Upper lobe of left lung (tissue), 4 donors: ENCODE measurements around the gene DOK5.

Experiments used
- CTCF ChIP-seq, 6 experiments: fragments of 450-650 bp in 4 of 6; fragments of 200-600 bp in 2 of 6; sonication (generic) in 2 of 6; IDR thresholded peaks; one replicate each; pipeline ENCODE4 v1.5.1; 2016 to 2019; ENCODE audit warnings: antibody characterized with exemption in 6 of 6
- EP300 ChIP-seq, 4 donors: sonication (generic); formaldehyde crosslinking; IDR thresholded peaks; one replicate each; pipeline ENCODE4 v1.5.1; 2017; ENCODE audit warnings: antibody characterized with exemption in 4 of 4, control low read depth in 2 of 4
- POLR2A ChIP-seq, 4 donors: fragments of 450-650 bp; IDR thresholded peaks; one replicate each; pipeline ENCODE4 v1.5.1; 2016 to 2017; ENCODE audit warnings: antibody characterized with exemption in 4 of 4, mild to moderate bottlenecking in 2 of 4

- TF ChIP-seq EP300 (IDR thresholded peaks at IDR 0.05) (no peak), CTCF (IDR thresholded peaks at IDR 0.05) (no peak), POLR2A (IDR thresholded peaks at IDR 0.05) (no peak)
Measured at GRCh38 chr20:54665812-54666211, 190.4 kb downstream of the DOK5 start.
